K562 (cell line): ENCODE data around the gene AKR1D1. TPM values are rescaled to one million over a fixed set of nuclear protein-coding genes. Genes with fewer than 3 reads are reported as not detected.

ENCODE experiments used
- ATAC-seq: fragments of 200-7000 bp; cut with Tn5 transposase; 3 replicates; pipeline ENCODE4 v1.9.1; 2020; ENCODE audit warnings: moderate library complexity
- BruUV-seq: library from RNA; stranded (reverse); fragments of 400-500 nt; replicated peaks from 2 replicates; lab custom pipeline; 2021; lab: Mats Ljungman, UMichigan
- CTCF ChIA-PET: fragments of 300-600 bp; formaldehyde crosslinking; extraction: SDS; loops from one replicate; lab custom pipeline; 2021; ENCODE audit warnings: low intra/inter-chr PET ratio; lab: Yijun Ruan, JAX
- POLR2A ChIA-PET: fragments of 300-600, 350-650 bp; sonication (Branson Sonifier 250); formaldehyde crosslinking; extraction: SDS; loops from one replicate; lab custom pipeline; 2021; ENCODE audit warnings: antibody characterized with exemption, inconsistent platforms; lab: Yijun Ruan, JAX
- DNase-seq, 4 experiments: peaks; one replicate each; pipeline versions ENCODE4 v3.0.0 to v3.0.0-alpha.2; 2011 to 2018; ENCODE audit warnings: low spot score in 3 of 4, mixed read lengths in 3 of 4; ENCODE audit errors: extremely low read depth in 1 of 4
- FAIRE-seq: peaks from 2 replicates; lab custom pipeline; 2011; peaks lifted over from hg19 to GRCh38; lab: Jason Lieb, UNC
- H2AFZ ChIP-seq: 2 replicates; pipeline ENCODE4 v1.6.0; 2011; ENCODE audit warnings: low read depth, low read length, control low read depth, inconsistent platforms
- H3K27ac ChIP-seq: fragments of 200-600 bp; 3 replicates; pipeline ENCODE4 v1.8.0; 2011; ENCODE audit warnings: low read depth, mild to moderate bottlenecking, control low read depth, inconsistent platforms, low read length, moderate library complexity, mixed read lengths; ENCODE audit errors: extremely low read depth
- H3K27me3 ChIP-seq, 2 experiments: fragments of 300-600 bp in 1 of 2; 2 replicates in 1 of 2; 3 replicates in 1 of 2; pipeline versions ENCODE4 v1.6.0 to v1.8.0; 2011; ENCODE audit warnings: inconsistent platforms in 2 of 2, low read length in 2 of 2, mild to moderate bottlenecking in 1 of 2, mixed read lengths in 1 of 2, moderate library complexity in 1 of 2; ENCODE audit not compliant: control insufficient read depth in 2 of 2, insufficient read depth in 2 of 2
- H3K36me3 ChIP-seq: fragments of 300-600 bp; 3 replicates; pipeline ENCODE4 v1.8.0; 2011; ENCODE audit warnings: mild to moderate bottlenecking, low read length, inconsistent platforms; ENCODE audit not compliant: control insufficient read depth, insufficient read depth
- H3K4me1 ChIP-seq, 2 experiments: fragments of 200-600 bp in 1 of 2; replicated peaks in 1 of 2; 2 replicates in 1 of 2; 3 replicates in 1 of 2; pipeline versions ENCODE4 v1.5.1 to v1.8.0; 2011; ENCODE audit warnings: inconsistent platforms in 2 of 2, low read length in 2 of 2, mild to moderate bottlenecking in 1 of 2, mixed read lengths in 1 of 2, moderate library complexity in 1 of 2; ENCODE audit not compliant: control insufficient read depth in 2 of 2, insufficient read depth in 2 of 2
- H3K4me2 ChIP-seq: 2 replicates; pipeline ENCODE4 v1.6.1; 2011; ENCODE audit warnings: low read length, control low read depth, inconsistent platforms, mixed read lengths; ENCODE audit not compliant: insufficient read depth
- H3K4me3 ChIP-seq: fragments of 200-600 bp; sonication (generic), shearing (Covaris generic); 2 replicates; pipeline ENCODE4 v1.5.1; 2016; ENCODE audit warnings: control low read depth, inconsistent platforms
- H3K79me2 ChIP-seq: fragments of 200-600 bp; 3 replicates; pipeline ENCODE4 v1.8.0; 2011; ENCODE audit warnings: low read length, inconsistent platforms; ENCODE audit not compliant: control insufficient read depth, insufficient read depth
- H3K9ac ChIP-seq, 2 experiments: 2 replicates each; pipeline versions ENCODE4 v1.6.0 to v1.6.1; 2011; ENCODE audit warnings: low read depth in 2 of 2, low read length in 2 of 2, control low read depth in 1 of 2, inconsistent platforms in 1 of 2, mild to moderate bottlenecking in 1 of 2, mixed read lengths in 1 of 2; ENCODE audit not compliant: insufficient read depth in 1 of 2
- H3K9me1 ChIP-seq: one replicate; pipeline ENCODE4 v1.6.0; 2011; ENCODE audit warnings: inconsistent platforms, mild to moderate bottlenecking, low read length, moderate library complexity; ENCODE audit not compliant: control insufficient read depth, insufficient read depth
- H3K9me3 ChIP-seq: replicated peaks from 2 replicates; pipeline ENCODE4 v1.5.1; 2011; ENCODE audit warnings: low read depth, low read length, inconsistent platforms; ENCODE audit not compliant: control insufficient read depth, insufficient read depth
- H4K20me1 ChIP-seq: replicated peaks from 2 replicates; pipeline ENCODE4 v1.6.1; 2011; ENCODE audit warnings: low read length, inconsistent platforms, mixed read lengths; ENCODE audit not compliant: control insufficient read depth, insufficient read depth
- ILK ChIP-seq: fragments of 450-650 bp; IDR thresholded peaks from 2 replicates; pipeline ENCODE4 v1.6.1; 2016; ENCODE audit warnings: missing genetic modification characterization, low read depth, mild to moderate bottlenecking, missing compliant biosample characterization, moderate library complexity, borderline replicate concordance
- NR4A1 ChIP-seq, 2 experiments: fragments of 250-450 bp in 1 of 2; fragments of 450-650 bp in 1 of 2; sonication (Bioruptor Pico) in 1 of 2; IDR thresholded peaks; 2 replicates each; pipeline versions ENCODE4 v1.4.0 to v1.6.1; 2016 to 2020; ENCODE audit warnings: mild to moderate bottlenecking in 2 of 2, missing compliant biosample characterization in 1 of 2, missing genetic modification characterization in 1 of 2, moderate library complexity in 1 of 2
- TAF7 ChIP-seq: fragments of 450-650 bp; IDR thresholded peaks from 2 replicates; pipeline ENCODE4 v1.6.1; 2016; ENCODE audit warnings: missing genetic modification characterization, missing compliant biosample characterization
- ZNF512 ChIP-seq: IDR thresholded peaks from 2 replicates; pipeline ENCODE4 v1.6.1; 2016; ENCODE audit warnings: missing genetic modification characterization, missing compliant biosample characterization
- WGBS: fragments of 100-300 bp; shearing (Covaris generic); methylation state at CpG from one replicate; pipeline ENCODE4 v1.1.6; 2016; ENCODE audit warnings: low coverage, mixed read lengths; ENCODE audit not compliant: insufficient coverage; ENCODE audit errors: missing lambda C conversion rate; 5-methylcytosine and 5-hydroxymethylcytosine counted together
- in situ Hi-C: fragments of 300-500 bp; cut with MboI; formaldehyde crosslinking; loops from 4 replicates; pipeline ENCODE4 v1.15.0; 2018; ENCODE audit warnings: inconsistent platforms, mixed read lengths
- intact Hi-C: fragments of 100-400 bp; cut with micrococcal nuclease; formaldehyde crosslinking; loops from 2 replicates; pipeline ENCODE4 v1.14.2; 2022
- polyA plus RNA-seq, 8 experiments: library from polyadenylated mRNA; depleted of rRNA in 4 of 8; stranded (reverse) in 5 of 8; unstranded in 3 of 8; fragments of >200 nt; fragmentation: Nextera tagmentation in 2 of 8; fragmentation: Illumina TruSeq in 1 of 8; extraction: Ambion mirVana in 2 of 8; extraction: Trizol in 1 of 8; gene quantifications; 2 replicates each; pipeline versions ENCODE4 v1.2.1 to v1.2.3, GENCODE V29; 2011 to 2014; ENCODE audit warnings: inconsistent platforms in 1 of 8, missing spikeins in 1 of 8
- total RNA-seq, 7 experiments: library from RNA; depleted of rRNA in 6 of 7; stranded (reverse); fragments of >200 nt in 6 of 7; fragmentation: Illumina TruSeq in 2 of 7; extraction: Trizol in 2 of 7; gene quantifications; 2 replicates each; pipeline versions ENCODE4 v1.2.1 to v1.2.3, GENCODE V29; 2011 to 2021; ENCODE audit warnings: low replicate concordance in 1 of 7

The AKR1D1 gene
- total and polyA plus RNA-seq, 9 of the 15 experiments (the other 6 are each of a cell fraction or from before 2014, with no cell fraction given) = not detected

DNA sequence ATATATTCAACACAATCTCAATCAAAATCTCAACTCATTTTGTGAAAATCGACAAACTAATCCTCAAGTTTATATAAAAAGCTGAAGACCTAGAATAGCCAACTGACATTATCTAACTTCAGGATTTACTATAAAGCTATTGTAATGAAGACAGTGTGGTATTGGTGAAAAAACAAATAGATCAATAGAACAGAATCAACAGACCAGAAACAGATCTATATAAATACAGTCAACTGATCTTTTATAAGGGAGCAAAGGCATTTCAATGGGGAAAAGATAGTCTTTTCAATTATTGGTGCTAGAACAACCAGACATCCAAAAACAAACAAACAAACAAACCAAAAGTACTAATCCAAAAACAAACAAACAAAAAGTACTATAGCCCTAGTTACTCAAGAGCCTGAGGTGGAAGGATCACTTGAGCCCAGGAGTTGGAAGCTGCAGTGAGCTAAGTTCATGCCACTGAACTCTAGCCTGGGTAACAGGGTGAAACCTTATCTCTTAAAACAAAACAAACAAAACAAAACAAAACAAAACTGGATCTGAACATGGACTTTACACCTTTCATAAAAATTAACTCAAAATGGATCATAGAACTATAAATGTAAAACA, 26.6 kb upstream of the AKR1D1 start:
- Histone ChIP-seq H3K9me3 (no peaks in the 10 kb centered on the region), H3K36me3 (no peaks in the 10 kb centered on the region), H3K4me3 (no peak overlapping the region), H2AFZ (no peak overlapping the region), H3K4me1 (no peaks in the 10 kb centered on the region), H3K27me3 (peaks cover 0 to 5% of the 10 kb centered on the region in 2 experiments; a peak in 2 of 5 replicates), H3K4me2 (no peak overlapping the region), H3K9me1 (no peaks in the 10 kb centered on the region), H3K9ac (no peak overlapping the region), H4K20me1 (no peaks in the 10 kb centered on the region), H3K79me2 (no peaks in the 10 kb centered on the region), H3K27ac (no peak overlapping the region)
- intact Hi-C loops = no loop called here
- ATAC-seq (no peak), FAIRE-seq (peak; percentile 32), DNase-seq (no peak)
- WGBS = 3% methylated on average over 1 of the region's 1 CpG
- CTCF ChIA-PET = no interaction called here
- no TSS peak for BruUV-seq
- POLR2A ChIA-PET = interaction anchor here (0.8 kb wide), 1 partner anchor 19 kb away, joined by 3 read pairs; no protein-coding TSS in a partner anchor
- TF ChIP-seq ZNF512 = no peak
- no peak for TF ChIP-seq ILK
- TF ChIP-seq NR4A1 (CRISPR knock-in tag; IDR thresholded peaks at IDR 0.05) = no peak
- TF ChIP-seq NR4A1 (tag; IDR thresholded peaks at IDR 0.05) = no peak
- no peak for TF ChIP-seq TAF7 (tag)
- in situ Hi-C loops = no loop called here
